GM19395 (cell line): ENCODE results near the gene PSMD14.
"Not testable (repeated sequence)": the region's sequence is repeated elsewhere in the genome, so short reads cannot be mapped to it uniquely, and the experiment has no call there.

Experiments
- ATAC-seq: cut with Tn5 transposase; IDR thresholded peaks from one replicate; pipeline ENCODE4 v1.9.1; 2021; ENCODE audit warnings: mild to moderate bottlenecking, moderate library complexity; ENCODE audit not compliant: unreplicated experiment

Gene PSMD14

DNA sequence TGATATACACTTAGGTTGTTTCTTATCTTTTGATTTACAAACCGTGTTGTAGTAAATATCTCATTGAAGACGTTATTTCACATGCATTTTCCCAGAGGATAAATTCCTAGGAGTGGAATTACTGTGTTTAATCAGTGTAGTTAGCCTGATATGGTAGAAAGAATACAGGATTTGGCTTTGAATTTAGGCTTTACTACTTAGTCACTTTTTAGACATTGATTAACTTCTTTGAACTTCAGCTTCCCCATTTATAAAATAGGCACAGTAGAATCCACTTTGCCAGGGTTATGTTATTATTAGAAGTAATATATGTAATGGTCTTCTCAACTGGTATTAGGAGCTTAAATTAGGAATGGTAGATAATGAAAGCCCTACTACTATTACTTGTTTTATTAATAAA, 27.4 kb downstream of the PSMD14 start:
- no peak for ATAC-seq

DNA sequence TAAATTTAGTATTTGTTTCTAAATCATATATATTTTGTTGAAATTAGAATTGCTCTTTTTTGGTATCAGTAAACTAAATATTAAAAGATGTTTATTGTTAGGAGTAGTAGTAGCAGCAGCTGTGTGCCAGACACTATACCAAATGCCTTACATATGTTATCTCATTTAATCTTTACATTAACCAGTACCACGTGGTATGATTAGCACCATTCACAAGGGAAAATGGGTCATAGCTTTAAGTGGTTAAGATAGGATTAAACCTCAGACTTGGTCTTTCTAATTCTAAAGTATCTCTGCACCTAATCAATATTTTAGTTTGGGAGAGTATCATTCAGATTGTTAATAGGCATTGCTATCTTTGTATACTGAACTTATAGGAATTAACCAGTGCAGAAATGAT, 29.0 kb downstream of the PSMD14 start:
- ATAC-seq, result no peak

DNA sequence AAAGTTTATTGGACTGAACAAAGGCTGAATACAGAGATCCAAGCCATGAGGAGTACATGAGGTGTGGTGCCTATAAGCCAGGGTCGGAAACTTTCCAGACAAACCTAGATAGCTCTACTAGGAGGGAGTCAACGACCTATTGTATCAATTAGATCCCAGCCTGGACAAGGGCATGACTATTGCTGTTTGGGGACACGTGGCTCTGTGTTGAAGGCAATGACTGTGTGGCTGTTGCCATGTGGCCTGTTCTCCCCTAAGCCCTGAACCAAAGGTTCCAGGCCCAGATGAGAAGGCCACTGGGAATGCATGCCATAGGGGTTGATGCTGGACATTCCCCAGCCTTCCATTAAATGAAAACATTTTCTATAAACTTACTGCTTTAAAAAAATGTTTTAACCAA, 31.3 kb downstream of the PSMD14 start:
- not testable (repeated sequence) for ATAC-seq

DNA sequence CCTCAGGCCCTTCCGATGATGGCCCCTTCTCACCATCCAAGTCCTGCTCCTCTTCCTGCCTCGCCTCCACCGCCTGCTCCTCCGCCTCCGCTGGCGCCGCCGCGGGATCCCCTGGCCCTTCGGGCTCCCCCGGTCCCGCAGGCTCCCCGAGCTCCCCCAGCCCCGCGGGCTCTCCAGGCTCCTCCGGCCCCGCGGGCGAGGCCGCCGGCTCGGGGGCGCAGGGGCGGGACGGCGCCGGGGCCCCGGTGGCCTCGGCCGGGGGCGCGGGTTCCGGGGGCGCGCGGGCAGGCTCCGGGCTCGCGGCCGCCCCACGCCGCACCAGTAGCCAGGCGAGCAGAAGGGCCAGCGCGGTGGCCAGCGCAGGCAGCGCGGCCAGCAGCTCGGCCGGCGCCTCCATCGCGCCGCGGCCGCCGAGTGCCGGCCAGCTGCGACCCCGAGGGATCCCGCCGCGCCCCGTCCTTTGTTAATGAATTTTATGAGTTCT, 32.7 kb downstream of the PSMD14 start:
- not testable (repeated sequence) for ATAC-seq

DNA sequence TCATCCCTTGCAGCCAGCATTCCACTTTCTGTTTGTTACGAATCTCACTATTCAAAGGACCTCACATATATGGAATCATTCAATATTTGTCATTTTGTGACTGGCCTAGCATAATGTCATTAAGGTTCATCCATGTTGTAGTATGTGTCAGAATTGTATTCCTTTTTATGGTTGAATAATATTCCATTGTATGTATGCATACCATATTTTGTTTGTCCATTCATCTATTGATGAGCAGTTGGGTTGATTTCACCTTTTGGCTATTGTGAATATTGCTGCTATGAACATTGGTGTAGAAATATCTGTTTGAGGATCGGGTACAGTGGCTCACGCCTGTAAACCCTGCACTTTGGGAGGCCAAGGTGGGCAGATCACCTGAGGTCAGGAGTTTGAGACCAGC, 35.0 kb downstream of the PSMD14 start:
- ATAC-seq, result no peak

DNA sequence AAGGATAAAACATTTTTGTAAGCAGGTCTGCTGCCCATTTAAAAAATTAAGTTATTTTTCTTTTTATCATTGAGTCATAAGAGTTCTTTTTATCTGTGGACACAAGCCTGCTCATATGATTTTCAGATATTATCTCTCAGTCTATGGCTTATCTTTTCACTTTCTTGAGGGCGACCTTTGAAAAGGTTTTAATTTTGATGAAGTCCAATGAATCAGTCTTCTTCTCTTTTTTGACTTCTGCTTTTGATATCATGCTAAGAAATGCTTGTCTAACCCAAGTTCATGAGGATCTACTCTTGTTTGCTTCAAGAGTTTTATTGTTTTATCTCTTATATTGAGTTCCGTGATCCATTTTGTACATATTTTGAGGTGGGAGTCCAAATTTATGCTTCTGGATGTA, 36.5 kb downstream of the PSMD14 start:
- no peak for ATAC-seq

DNA sequence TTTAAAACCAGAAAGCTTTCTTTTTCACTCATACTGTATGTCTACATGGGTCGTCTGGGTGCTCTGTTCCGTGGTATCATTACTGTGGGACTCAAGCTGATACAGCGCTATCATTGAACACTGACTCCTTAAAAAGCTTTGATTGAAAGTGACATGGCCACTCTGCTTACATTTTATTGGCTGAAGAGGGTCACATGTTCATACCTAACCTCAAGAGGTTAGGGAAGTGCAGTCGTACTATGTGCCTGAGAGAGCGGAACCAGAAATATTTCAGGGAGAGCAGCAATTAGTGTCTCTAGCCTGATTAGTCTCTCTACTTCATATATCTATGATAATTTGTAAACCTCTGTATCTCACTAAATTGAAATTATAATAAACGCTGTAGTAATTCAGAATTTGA, 43.5 kb downstream of the PSMD14 start:
- ATAC-seq, result no peak

DNA sequence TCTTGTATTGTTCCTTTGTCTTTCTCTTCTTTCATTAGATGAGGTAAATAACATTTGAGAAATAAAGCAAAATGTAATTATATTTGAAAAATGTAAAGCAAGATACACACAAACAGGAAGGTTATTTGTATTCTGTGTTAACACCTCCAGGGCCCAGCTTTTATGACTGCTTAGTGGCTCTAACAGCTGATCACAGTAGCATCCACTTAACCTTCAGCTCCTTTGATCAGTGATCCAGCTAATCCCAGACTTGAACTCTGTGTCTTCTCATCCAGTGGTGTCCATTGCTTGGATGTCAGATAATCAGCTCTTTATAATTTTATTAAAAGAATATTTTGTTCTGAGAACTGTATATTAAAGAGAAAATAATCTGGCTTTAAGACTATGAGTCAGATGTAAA, 44.5 kb downstream of the PSMD14 start:
- ATAC-seq, result no peak

DNA sequence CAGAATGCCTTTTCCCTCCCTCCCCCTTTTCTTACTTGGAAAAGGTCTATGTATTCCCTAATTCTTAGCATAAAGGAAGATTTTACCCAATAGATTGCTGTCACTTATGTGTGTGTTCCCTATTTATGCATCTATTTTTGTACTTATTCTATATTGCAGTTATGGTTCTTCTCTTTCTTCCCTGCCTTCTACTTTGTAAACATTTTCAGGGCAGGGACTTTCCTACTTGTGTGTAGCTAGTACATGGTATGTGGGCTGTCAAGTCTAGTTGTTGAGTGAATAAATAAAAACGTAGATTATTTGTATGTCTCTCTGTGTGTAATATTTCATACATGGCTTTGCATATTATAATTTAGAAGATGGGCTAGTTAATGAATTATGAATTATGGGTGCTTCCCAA, 45.3 kb downstream of the PSMD14 start:
- ATAC-seq, result no peak

DNA sequence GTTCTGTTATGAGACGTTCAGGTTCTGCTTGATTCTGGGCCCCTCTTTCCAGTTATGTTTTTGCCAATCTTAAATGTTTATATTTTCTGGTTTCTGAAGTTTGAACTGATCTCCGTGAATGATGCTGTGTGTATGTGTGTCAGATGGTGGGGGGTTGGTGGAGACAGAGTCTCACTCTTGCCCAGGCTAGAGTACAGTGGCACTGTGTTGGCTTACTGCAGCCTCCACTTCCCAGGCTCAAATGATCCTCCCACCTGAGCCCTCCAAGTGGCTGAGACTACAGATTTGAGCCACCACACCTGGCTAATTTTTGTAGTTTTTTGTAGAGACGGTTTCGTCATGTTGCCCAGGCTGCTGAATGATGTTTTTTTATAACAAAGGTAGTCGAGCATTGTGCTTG, 45.9 kb downstream of the PSMD14 start:
- no peak for ATAC-seq

DNA sequence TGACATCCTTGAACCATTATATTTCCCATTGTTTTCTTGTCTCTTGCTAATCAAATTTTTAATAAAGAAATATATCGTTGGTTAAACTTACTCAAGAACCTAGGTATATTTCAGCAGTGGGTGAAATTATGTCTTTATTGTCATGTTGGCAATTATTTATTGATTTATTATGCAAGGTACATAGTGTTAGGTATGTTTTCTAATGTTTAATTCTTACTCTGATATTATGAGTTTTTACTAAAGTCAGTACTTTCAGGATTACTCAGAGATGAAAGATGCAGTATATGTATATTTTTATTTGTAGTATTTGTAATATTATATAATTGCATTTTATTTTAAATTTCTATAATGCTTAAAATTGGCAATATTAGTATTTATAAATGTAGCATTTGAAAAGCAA, 46.9 kb downstream of the PSMD14 start:
- ATAC-seq, result no peak

DNA sequence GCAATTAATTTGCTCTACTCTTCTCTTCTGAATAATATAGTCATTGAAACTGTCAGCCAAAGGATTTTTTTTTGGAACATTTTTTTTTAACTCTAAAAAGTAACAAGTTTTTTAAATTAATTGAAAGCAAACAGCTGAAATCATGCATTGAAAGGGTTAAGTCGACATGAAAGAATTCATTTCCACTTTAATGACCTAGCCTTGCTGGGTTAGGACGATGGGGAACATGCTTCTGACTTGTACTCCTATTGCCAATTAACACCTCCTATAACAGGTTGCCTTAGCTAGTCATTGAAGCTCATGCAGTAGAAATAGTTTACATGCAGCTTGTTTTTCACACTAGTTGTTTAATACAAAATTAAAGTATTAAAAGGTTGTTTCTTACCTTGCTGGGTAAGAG, 47.8 kb downstream of the PSMD14 start:
- no peak for ATAC-seq

DNA sequence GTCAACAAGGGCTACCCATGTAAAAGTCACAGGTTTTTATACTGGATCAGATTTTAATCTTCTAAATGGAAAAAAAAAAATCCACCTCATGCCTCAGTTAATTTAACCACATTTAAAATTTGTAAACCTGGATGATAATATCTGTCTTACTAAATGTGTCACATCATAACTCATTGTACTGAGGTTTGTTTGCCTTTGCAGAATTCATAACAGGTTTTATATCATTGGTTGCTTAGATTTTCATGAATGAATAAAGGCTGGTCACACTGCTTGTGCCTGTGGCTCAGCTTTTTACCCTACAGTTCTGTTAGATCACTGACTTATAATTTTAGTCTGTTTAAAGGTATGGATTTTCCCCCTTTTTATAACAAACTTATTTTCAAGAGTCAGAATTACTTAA, 48.9 kb downstream of the PSMD14 start:
- no peak for ATAC-seq

DNA sequence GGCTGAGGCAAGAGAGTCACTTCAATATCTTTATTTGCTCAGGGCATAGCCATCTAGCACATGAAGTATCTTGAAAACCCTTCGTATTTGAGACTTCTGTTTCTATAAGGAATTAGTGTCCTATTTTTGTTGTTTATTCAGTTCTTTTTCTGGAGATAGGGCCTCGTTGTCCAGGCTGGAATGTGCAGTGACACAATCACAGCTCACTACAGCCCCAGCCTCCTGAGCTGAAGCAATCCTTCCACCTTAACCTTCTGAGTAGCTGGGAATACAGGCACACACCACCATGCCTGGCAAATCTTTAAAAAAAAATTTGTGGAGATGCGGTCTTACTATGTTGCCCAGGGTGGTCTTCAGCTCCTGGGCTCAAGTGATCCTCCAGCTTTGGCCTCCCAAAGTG, 50.6 kb downstream of the PSMD14 start:
- ATAC-seq, result no peak

DNA sequence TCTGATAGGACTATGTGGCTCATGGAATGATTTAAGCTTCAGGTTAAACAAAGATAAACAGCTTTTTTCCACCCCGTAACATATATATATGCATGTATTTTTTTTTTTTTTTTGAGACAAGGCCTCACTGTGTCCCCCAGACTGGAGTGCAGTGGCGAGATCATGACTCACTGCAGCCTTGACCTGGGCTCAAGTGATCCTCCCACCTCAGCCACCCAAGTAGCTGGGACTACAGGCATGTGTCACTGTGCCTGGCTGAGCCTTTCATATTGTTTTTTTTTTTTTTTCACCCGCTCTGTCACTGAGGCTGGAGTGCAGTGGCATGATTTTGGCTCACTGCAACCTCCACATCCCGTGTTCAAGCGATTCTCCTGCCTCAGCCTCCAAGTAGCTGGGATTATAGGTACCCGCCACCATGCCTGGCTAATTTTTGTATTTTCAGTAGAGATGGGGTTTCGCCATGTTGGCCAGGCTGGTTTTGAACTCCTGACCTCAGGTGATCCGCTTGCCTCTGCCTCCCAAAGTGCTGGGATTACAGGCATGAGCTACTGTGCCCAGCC, 52.0 kb downstream of the PSMD14 start:
- ATAC-seq, result not testable (repeated sequence)

DNA sequence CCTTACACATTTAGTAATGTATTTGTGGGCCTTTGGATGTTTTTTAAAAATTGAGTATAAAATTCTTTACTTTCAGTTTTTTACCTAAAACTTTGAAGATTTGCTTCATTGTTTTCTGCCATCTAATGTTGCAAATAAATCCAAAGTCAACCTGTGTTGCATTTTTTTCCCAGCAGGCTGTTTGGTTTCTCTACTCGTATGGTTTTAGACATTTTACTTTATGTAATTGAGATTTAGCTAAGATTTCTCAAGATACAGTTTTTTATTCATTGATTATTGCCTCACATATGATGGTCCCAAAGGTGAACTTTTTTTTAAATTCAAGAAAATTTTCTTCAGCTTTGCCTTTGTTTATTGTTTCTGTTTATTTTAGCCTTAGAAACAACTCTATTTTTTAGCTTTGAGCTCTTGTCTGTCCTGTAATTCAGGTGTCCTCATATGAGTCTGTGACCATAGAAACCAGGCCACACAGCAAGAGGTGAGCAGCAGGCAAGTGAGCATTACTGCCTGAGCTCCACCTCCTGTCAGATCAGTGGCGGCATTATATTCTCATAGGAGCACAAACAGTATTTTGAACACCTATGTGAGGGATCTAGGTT, 54.4 kb downstream of the PSMD14 start:
- ATAC-seq, result no peak

DNA sequence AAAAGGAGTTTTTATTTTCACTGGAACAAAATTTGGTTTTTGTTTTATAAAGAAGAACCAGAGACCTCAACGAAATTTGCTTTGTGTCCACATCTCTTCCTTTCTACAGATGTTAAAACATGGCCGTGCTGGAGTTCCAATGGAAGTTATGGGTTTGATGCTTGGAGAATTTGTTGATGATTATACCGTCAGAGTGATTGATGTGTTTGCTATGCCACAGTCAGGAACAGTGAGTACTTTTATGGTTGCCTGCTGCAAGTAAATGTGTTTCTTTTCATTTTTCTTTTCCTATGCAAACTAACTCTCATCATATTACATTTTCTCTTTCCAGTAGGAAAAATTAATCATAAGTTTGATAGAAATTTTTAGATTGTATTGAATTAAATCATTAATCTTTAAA, 59.5 kb downstream of the PSMD14 start:
- no peak for ATAC-seq

DNA sequence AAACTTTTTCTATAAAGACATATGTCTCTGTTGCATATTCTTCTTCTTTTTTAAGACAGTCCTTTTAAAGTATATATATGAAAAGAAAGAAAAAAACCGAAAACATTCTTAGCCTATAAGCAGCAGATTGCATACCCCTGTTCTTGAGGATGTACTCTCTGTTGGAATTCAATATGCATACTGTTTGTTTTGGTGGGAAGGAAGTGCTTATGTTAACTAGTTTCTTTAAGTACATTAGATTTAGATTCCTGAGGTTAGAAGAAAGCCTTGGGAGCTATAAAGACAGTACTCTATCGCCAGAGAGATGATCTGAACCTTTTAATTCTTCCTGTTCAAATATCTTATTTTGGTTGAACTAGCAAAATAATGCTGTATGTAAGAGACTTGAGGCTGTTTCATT, 61.1 kb downstream of the PSMD14 start:
- no peak for ATAC-seq

DNA sequence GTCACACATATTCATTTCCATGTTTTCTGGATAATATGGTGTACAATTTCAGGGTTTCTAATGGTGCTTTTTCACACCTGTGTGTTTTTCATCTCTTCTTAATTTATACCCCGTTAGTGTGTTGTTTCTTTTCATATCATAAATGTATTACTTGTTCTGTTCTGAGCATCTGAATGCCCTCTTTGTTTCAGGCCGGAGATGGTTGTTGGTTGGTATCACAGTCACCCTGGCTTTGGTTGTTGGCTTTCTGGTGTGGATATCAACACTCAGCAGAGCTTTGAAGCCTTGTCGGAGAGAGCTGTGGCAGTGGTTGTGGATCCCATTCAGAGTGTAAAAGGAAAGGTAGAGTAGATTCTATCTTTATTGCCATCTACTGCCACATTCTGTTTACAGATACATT, 62.8 kb downstream of the PSMD14 start:
- ATAC-seq, result no peak

DNA sequence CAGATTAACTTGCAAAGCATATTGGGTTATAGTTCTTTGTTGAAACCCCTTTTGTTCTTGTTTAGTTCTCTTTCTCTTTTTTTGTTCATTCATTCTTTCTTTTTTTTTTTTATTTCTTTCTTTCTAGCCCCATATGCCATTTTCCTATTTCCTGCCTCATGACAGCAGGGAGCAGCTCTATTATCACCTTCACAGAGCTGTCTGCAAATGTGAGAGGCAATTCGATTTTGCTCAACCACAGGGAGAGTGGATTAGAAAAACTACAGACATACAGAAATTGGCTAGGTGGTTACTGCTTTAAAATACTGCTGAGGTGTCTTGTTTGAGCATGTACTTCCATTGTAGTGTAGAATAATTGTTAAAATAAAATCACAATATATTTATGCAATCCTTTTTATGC, 63.6 kb downstream of the PSMD14 start:
- no peak for ATAC-seq

DNA sequence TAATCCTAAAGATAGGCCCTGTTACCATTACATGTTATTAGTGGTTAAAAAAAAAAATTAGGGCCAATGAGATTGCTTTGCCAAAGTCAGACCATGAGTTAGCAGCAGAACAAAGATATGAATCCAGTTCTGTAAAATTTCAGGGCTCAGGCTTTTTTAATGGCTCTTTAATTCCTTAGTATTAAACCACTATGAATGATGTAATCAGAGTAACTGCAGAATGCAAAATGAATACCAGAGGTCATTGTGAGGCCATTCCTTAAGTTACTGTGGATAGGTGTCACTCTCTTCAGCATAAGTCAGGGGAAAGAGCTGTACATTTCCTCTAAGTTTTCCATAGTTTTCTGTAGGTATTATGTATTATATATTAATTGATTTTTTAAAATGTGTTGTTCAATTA, 65.7 kb downstream of the PSMD14 start:
- no peak for ATAC-seq

DNA sequence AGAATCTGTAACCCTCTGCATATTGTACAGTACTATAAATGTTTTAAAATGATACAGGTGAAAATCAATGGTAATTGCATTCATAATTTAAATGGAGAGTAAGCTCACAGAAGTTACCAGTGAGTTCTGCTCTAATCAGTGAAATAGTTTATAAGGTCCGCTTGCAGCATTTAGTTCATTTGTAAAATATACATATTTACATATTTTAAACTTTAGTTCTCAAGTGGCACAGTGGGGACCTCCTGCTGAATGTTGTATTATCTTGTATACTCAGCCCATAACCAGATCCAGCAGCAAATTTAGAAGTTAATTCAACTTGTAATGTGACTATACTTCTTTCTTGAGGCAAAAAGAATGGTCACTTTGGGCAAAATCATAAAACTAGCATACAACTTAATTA, 66.2 kb downstream of the PSMD14 start:
- no peak for ATAC-seq

DNA sequence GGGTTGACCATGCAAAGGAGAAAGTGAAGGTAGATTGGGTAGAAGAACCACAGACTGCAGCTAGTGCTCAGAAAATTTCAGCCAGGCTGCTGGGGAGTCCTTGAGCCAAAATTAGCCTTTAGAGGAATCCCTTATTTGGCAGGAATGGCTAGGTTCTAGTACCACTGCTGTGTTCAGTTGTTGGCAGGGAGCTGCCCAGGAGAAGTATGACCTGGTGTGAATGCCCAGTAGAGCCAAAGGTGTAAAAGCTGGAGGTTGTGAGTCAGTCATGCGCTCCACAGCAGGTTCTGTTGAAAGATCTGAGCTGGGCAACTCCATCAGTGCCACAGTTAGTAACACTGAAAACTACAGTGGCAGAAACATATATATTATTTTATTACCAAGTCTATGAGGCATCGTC, 71.5 kb downstream of the PSMD14 start:
- ATAC-seq, result no peak
